GM19043 (cell line): ENCODE results near the gene EDRF1.
"Not testable (repeated sequence)": the region's sequence is repeated elsewhere in the genome, so short reads cannot be mapped to it uniquely, and the experiment has no call there.

Source experiments
- ATAC-seq: cut with Tn5 transposase; IDR thresholded peaks from one replicate; pipeline ENCODE4 v1.9.1; 2021; ENCODE audit warnings: low read depth; ENCODE audit not compliant: unreplicated experiment

EDRF1 gene

DNA sequence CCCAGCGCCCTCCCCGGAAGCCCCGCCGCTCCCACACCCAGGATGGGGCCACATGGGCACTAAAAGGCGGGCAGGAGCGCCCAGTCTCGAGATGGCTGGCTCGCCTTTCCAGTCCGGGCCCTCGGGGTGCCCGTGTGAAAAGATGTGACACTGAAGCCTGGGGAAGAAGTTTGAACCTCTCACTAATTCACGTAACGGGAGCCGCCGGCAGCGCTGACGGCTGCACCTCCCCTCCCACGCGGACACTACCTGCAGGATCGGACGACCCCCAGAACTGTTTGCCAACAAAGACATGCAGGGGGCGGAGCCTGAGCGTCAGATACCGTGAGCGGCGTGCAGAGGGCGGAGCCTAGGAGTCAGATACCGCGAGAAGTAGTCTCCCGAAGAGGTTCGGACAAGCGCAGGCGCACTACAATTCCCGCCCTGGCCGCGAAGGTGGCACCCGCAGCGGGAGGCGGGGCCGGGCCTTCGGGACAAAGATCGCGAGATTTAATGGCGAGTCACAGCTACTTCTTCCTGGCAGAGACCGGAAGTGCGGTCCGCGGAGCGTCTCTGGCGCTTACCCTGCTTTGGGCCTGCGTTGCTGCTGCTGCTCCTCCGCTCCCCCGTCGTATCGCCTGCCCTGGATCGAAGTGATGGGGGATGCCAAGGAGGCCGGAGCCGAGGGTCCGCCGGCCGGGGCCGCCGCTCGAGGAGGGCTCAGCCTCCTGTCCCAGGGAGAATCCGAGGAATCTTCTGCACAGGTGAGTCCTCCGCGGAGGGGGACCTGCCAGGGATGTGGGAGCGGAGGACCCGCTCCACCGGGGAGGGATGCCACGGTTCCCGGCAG lies at the start of gene EDRF1:
EDRF1 (plus strand) TSS at position 537 of the 829 bp plus-strand sequence; CDS start at position 636, 99 bp downstream.
- peak; percentile 82 for ATAC-seq

DNA sequence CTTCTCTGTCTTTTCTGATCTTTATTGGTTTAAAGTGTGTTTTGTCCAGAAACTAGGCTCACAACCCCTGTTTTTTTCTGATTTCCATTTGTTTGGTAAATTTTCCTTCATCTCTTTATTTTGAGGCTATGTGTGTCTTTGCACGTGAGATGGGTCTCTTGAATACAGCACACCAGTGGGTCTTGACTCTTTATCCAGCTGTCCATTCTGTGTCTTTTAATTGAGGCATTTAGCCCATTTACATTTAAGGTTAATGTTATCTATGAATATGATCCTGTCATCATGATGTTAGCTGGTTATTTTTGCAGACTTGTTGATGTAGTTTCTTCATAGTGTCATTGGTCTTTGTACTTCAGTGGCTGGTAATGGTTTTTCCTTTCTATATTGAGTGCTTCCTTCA lies 46.6 kb upstream of the EDRF1 start:
- no peak for ATAC-seq

GRCh38 chr10:125679436-125679835 lies 40.1 kb upstream of the EDRF1 start:
- ATAC-seq: no peak

- no peak for ATAC-seq
These were observed 36.4 kb upstream of the EDRF1 start, which contains the start of gene TEX36 for GRCh38 chr10:125683063-125683462. Gene TEX36, minus strand, starts transcription at chr10:125683163. Its CDS starts 174 bp downstream, at chr10:125682989.

DNA sequence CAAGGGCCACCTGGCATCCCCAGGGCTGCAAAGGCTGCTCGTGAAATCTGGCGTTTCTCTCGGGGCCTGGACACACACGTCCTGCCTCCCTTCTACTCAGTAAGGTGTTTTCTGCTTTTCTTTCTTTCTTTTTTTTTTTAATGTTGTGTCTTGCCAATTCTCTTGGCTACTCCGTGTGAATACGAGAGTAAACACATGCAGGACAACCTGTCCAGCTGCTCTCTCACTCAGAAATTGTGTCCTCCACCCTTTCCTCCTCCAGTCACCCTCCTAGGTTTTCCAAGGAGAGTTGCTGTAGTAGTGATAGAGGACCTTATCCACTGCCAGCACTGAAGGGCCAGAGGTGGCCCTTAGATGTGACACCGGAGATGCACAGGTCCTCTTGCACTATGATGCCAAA lies 35.7 kb upstream of the EDRF1 start:
- ATAC-seq: no peak

GRCh38 chr10:125684581-125684980 lies 34.9 kb upstream of the EDRF1 start:
- no peak for ATAC-seq

DNA sequence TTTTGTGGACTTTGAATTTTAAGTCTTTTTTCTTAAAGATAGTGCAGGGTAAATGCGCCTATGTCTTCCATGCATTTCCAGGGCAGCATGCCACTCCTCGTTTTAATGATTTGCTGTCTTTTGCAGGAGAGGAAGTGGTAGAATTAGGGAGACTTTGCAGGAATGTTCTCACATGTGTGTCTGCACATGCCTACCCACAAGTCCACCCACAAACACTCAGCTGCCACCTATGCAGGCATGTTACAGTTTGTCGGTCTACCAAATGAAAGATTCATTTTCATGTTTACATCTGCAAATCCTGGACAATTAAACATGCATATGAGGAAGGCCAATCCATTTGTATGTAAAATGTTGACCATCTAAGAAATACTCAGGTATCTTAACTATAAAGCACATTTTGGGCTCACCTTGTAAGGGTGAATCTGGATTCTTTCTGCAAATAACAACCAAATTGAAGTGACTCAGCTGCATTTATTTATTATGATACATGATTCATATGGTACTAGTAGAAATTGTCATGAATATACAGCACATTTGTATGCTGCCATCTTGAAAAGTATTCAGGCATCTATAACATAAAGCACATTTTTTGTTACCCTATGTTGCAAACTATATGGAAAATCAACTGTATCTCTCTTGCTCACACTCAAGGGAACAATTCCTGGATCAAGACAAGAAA lies 31.9 kb upstream of the EDRF1 start:
- ATAC-seq: no peak

- no peak for ATAC-seq
These were observed 29.4 kb upstream of the EDRF1 start for GRCh38 chr10:125689955-125690569.

- no peak for ATAC-seq
These were observed 28.1 kb upstream of the EDRF1 start for GRCh38 chr10:125691160-125691981.

- no peak for ATAC-seq
These were observed 27.3 kb upstream of the EDRF1 start for GRCh38 chr10:125692196-125692595.

- ATAC-seq: no peak
These were observed 26.6 kb upstream of the EDRF1 start for GRCh38 chr10:125692601-125693523.

- no peak for ATAC-seq
These were observed 26.0 kb upstream of the EDRF1 start for GRCh38 chr10:125693524-125693847.

DNA sequence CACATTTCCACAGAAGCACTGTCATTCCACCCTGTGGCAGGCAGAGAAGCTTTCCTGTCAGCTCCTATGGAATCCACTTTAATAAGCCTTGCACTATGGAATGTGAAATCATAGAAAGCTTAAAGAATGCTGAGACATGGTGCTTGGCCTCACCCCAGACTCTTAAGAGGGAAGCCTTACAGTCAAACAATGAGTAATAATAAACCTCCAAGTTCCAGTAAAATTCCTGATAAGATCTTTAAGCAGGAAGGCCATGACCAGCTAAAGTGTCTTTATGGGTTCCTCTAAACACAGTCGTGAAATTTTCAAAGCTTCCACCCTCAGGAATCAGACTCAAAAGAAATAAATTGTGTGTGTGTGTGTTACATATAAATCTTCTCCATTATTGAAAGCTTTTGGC lies 24.6 kb upstream of the EDRF1 start:
- ATAC-seq: no peak

- ATAC-seq: not testable (repeated sequence)
These were observed 22.6 kb upstream of the EDRF1 start for GRCh38 chr10:125696884-125697283.

GRCh38 chr10:125698481-125698998 lies 21.0 kb upstream of the EDRF1 start:
- ATAC-seq: no peak

DNA sequence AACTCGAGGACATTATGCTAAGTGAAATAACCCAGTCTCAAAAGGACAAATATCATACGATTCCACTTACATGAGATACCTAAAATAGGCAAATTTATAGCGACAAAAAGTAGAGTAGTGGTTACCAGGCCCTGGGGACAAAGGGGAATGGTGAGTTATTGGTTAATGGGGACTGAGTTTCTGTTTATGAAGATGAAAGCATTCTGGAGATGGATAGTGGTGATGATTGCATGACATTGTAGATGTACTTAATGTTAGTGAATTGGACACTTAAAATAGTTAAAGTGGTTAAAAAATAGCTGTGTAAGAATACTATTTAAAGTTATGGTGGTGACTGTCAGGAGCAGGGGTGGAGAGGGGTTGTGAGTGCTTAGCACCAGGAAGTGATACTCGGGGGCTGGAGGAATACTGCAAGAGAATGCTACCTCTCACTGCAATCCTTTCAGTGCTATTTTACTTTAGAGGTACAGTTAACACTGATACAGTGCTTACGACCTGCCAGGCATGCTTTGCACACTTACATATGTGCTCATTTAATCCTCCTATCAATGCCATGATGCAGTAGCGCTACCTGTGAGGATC lies 19.9 kb upstream of the EDRF1 start:
- ATAC-seq: no peak

- ATAC-seq: no peak
These were observed 19.1 kb upstream of the EDRF1 start for GRCh38 chr10:125700355-125700911.

GRCh38 chr10:125707541-125708468 lies 11.7 kb upstream of the EDRF1 start:
- ATAC-seq: peak; percentile 72
